ENCODE results near the gene TMEM120A.
"Not testable (repeated sequence)": the region's sequence is repeated elsewhere in the genome, so short reads cannot be mapped to it uniquely, and the experiment has no call there.

TMEM120A gene

DNA sequence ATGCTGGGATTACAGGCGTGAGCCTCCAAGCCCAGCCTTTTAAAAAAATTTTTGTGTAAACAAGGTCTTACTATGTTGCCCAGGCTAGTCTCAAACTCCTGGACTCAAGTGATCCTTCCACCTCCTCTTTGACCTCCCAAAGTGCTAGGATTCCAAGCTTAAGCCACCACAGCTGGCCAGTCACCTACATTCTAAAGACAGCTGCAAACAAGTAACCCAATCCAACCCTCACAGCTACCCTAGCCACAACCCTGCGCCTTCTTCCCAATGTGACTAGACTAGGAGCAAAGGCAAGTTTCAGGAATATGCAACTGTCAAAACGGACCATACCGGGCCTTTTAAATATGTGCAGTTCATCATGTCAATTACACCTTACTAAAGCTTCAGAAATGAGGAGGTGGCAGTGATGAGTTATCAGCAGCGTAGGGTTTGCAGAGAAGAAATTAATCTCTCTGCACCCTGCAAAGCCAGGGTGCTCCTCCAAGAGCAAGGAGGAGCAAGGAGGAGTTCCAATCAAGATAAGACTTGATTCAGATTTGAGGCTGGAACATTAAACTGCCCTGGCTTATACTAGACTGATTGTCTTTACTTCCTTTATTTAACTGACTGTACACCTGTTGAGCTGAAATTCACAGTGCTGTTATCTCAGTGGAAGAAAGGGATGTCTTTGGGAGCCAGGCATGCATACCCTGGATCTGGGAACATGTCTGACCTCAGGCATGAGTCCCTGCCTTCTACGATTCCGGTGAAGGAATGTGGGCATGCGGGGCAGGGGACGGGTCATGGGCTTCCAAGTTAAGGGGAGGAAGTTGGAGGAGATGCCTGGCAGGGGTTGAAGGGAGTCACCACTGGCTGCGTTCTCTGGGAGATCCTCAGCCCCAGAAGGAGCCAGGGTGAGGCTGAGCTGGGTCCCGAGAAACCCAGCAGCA, 15.5 kb upstream of the TMEM120A start:
- DNase-seq (ENCODE audit: extremely low read depth, insufficient read length): no peak
- Histone ChIP-seq H3K27me3 (replicated peaks; ENCODE audit: control insufficient read depth, insufficient read depth, low read length) (no peaks in the 10 kb centered on the region), H3K36me3 (ENCODE audit: control insufficient read depth, insufficient read depth, low read length) (peaks cover 10% of the 10 kb centered on the region), H3K4me3 (replicated peaks; ENCODE audit: low read depth, low read length) (no peak overlapping the region)
- TF ChIP-seq, protein P1, sequence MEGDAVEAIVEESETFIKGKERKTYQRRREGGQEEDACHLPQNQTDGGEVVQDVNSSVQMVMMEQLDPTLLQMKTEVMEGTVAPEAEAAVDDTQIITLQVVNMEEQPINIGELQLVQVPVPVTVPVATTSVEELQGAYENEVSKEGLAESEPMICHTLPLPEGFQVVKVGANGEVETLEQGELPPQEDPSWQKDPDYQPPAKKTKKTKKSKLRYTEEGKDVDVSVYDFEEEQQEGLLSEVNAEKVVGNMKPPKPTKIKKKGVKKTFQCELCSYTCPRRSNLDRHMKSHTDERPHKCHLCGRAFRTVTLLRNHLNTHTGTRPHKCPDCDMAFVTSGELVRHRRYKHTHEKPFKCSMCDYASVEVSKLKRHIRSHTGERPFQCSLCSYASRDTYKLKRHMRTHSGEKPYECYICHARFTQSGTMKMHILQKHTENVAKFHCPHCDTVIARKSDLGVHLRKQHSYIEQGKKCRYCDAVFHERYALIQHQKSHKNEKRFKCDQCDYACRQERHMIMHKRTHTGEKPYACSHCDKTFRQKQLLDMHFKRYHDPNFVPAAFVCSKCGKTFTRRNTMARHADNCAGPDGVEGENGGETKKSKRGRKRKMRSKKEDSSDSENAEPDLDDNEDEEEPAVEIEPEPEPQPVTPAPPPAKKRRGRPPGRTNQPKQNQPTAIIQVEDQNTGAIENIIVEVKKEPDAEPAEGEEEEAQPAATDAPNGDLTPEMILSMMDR (IDR thresholded peaks at IDR 0.05; ENCODE audit: insufficient read depth, low read length, poor library complexity, severe bottlenecking): no peak

DNA sequence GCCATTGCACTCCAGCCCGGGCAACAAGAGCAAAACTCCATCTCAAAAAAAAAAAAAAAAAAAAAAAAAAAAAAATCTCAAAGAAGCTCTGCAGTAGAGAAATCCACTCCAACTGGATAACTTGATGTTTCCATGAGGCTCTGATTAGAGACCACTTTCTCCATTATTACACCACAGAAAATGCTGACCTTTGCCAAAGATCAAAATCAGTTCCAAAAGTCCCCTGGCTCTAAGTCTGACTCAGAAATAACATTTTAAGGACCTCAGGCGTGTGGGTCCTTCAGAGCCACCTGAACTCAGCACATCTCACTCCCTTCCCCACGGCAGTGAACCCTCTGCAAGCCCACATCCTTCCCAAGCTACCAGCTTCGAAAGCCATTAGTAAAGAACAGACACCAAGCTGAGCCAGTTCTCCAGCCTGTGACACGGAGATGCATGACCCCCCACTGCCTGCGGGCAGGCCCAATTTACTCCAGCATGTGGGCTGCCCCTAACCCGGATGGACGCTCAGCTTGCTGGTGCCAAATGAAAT, 13.8 kb upstream of the TMEM120A start:
- no peak overlapping the region for H3K4me3 ChIP-seq (replicated peaks; ENCODE audit: low read depth, low read length)
- DNase-seq (ENCODE audit: extremely low read depth, insufficient read length): peak; percentile 14
- TF ChIP-seq, protein P1 (IDR thresholded peaks at IDR 0.05; ENCODE audit: insufficient read depth, low read length, poor library complexity, severe bottlenecking): no peak
- peaks cover 17% of the 10 kb centered on the region for H3K36me3 ChIP-seq (ENCODE audit: control insufficient read depth, insufficient read depth, low read length)
- H3K27me3 ChIP-seq (replicated peaks; ENCODE audit: control insufficient read depth, insufficient read depth, low read length): no peaks in the 10 kb centered on the region

DNA sequence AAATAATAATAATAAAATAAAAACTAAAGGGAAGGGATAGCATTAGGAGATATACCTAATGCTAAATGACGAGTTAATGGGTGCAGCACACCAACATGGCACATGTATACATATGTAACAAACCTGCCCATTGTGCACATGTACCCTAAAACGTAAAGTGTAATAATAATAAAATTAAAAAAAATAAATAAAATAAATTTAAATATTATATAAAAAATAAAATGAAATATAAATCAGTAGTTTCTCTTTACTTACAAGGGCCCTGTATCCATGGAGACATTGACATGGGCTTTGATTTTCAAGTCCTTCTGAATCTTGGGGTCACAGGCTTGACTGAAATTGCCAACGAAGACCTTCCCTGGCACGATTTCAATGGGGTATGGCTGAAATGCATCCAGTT, 10.6 kb upstream of the TMEM120A start:
- not testable (repeated sequence) for H3K27me3 ChIP-seq (replicated peaks; ENCODE audit: control insufficient read depth, insufficient read depth, low read length); DNase-seq (ENCODE audit: extremely low read depth, insufficient read length); H3K4me3 ChIP-seq (replicated peaks; ENCODE audit: low read depth, low read length)
- H3K36me3 ChIP-seq (ENCODE audit: control insufficient read depth, insufficient read depth, low read length): peaks cover 28% of the 10 kb centered on the region

DNA sequence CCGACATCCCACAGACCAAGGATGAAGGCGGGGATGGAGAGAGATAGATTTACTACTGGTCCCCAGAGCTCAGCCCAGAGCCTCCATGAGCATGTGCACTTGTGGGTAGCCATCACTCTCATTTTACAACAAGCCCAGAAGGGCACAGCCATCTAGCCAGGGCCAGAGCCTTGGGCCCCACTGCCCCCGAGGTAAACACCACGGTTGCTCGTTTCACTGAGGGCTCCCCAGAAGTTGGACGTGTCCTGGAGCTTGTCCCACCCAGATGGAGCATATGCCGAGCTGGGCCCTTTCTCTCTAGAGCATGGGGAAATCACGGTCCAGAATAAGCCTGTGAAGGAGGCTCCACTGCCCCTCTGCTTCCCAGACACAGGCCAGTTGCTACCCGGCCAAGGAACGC, 9.0 kb upstream of the TMEM120A start:
- Histone ChIP-seq H3K36me3 (ENCODE audit: control insufficient read depth, insufficient read depth, low read length) (peaks cover 28% of the 10 kb centered on the region), H3K27me3 (replicated peaks; ENCODE audit: control insufficient read depth, insufficient read depth, low read length) (no peaks in the 10 kb centered on the region), H3K4me3 (replicated peaks; ENCODE audit: low read depth, low read length) (no peak overlapping the region)
- TF ChIP-seq, protein P1 (IDR thresholded peaks at IDR 0.05; ENCODE audit: insufficient read depth, low read length, poor library complexity, severe bottlenecking): no peak
- DNase-seq (ENCODE audit: extremely low read depth, insufficient read length): no peak

DNA sequence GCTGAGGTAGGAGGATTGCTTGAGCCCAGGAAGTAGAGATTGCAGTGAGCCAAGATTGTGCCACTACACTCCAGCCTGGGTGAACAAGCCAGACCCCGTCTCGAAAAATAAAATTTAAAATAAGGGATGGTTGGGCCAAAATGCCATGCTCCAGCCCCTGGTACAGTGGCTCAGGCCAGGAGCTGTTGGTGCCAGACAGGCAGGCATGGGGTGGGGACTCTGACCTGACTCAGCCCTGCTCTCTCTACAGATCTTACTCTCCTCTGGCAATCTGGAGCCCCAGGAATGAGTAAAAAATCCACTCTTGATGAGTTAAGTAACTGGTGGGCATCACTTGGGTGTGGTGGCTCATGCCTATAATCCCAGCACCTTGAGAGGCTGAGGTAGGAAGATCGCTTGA, 8.4 kb upstream of the TMEM120A start:
- no peak overlapping the region for H3K4me3 ChIP-seq (replicated peaks; ENCODE audit: low read depth, low read length)

DNA sequence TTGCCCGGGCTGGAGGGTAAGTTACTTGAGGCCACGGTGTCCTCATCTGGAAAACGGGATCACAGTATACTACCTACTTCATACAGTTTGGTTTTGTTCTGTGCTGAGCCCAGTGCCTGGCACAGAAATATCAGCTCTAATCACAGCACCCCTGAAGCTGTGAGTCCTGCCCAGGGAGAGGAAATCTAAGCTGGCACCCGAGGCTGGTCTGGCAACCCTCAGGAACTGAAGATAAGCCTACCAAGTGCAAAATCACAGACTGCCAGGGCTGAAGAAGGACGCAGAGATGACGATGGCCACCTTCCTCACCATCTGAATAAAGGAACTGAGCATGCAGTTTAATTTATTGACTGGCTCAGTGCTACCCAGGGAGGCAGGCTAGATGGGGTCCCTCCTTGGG, 7.7 kb upstream of the TMEM120A start:
- DNase-seq (ENCODE audit: extremely low read depth, insufficient read length): no peak
- TF ChIP-seq, protein P1 (IDR thresholded peaks at IDR 0.05; ENCODE audit: insufficient read depth, low read length, poor library complexity, severe bottlenecking): no peak
- Histone ChIP-seq H3K36me3 (ENCODE audit: control insufficient read depth, insufficient read depth, low read length) (peaks cover 26% of the 10 kb centered on the region), H3K27me3 (replicated peaks; ENCODE audit: control insufficient read depth, insufficient read depth, low read length) (no peaks in the 10 kb centered on the region), H3K4me3 (replicated peaks; ENCODE audit: low read depth, low read length) (no peak overlapping the region)

More for the DNA sequence above, 8.4 kb upstream of the TMEM120A start:
- Histone ChIP-seq H3K36me3 (ENCODE audit: control insufficient read depth, insufficient read depth, low read length) (peaks cover 28% of the 10 kb centered on the region), H3K27me3 (replicated peaks; ENCODE audit: control insufficient read depth, insufficient read depth, low read length) (no peaks in the 10 kb centered on the region)
- TF ChIP-seq, protein P1 (IDR thresholded peaks at IDR 0.05; ENCODE audit: insufficient read depth, low read length, poor library complexity, severe bottlenecking): no peak
- no peak for DNase-seq (ENCODE audit: extremely low read depth, insufficient read length)
